Fibroblast of skin of left biceps (primary cell): ENCODE measurements around the gene CDH23.
A peak's percentile ranks its signal among the peaks of the same experiment; 100 is the strongest.

ENCODE experiments used
- DNase-seq, 2 experiments: peaks; one replicate each; pipeline ENCODE4 v3.0.0-alpha.2; 2013; ENCODE audit warnings: low read depth in 2 of 2

CDH23 gene

DNA sequence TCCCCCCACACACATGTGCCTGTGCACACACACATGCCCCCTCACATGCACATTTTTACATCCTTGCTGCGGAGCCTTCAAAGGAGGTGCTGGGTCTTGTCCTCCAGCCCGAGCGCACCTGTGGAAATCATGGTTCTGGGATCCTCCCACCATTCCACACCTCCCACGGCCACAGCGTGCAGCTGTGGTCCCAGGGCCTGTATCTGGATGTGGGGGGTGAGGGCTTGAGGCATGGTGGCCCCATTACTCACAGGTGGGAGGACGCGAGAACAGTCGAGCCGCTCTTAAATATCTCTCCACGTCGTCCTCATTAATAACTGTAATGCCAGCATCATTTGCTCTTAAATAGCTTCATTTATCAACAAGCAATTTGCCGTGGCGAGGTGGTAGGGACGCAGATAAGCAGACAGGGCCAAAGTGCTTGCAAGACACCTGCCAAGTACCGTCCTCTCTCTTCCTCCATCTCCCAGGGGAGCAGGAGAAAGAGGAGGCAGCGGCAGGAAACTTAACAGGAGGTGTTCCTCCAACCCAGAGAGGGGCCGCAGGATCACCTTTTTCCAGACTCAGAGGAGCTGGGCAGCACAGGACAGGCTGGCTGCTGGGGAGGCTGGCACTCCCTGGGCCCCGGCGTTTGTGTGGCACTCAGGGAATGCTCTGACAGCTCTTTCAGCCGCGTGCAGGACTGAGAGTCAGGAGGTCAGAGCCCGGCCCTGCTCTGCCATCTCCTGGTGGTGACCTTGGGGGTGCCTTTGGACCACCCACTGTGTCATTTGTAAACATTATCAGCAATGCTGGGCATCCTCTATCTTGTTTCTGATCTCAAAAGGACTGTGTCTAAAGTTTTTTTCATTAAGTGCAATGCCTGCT is 87.4 kb downstream of the CDH23 start:
- DNase-seq: no peak

DNA sequence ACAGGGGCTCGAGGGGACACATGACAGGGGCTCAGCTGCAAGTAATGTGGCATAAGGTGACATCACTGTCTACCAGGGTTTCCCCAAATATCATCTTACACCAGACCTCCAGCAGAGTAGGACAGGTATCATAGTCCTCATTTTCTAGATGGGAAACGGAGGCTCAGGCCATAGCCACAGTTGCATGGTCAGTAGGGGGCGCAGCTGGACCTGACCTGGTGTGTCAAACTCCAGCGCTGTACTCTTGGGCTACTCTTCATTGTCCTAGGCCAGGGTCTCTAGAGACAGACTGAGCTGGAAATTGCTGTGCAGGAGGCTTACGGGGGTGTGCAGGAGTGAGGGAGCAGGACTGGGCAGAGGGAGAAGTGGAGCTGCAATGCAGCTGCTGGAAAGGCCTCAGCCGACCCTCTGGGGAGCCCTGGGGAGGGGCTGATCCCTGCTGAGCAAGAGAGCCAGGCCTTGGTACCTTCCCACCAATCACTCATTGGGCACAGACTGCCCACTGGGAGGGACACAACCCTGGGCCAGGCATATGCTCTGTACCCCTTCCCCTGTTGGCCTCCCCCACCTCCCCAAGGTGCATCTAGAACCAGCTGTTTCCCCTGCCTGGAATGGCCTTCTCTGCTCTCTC is 89.9 kb downstream of the CDH23 start:
- peak in 1 of 2 experiments; percentile 0 for DNase-seq

DNA sequence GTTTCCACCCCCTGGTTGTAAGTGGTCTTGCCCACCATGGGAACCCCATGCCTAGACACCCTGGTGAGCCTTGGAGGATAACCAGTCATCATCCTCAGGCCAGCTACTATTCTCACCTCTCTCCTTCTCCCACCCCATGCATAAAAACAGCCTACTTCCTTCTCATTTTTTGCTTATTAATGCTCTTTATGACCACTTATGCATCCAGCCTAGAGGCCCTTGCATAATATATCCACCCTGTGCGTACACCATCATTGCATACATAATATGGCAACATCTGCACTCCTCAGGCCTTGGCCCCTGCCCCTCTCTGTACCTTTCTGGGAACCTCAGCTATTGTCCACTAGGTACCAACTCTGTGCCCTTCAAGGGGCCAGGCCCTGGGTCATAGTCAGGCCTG is 91.0 kb downstream of the CDH23 start:
- DNase-seq: no peak

DNA sequence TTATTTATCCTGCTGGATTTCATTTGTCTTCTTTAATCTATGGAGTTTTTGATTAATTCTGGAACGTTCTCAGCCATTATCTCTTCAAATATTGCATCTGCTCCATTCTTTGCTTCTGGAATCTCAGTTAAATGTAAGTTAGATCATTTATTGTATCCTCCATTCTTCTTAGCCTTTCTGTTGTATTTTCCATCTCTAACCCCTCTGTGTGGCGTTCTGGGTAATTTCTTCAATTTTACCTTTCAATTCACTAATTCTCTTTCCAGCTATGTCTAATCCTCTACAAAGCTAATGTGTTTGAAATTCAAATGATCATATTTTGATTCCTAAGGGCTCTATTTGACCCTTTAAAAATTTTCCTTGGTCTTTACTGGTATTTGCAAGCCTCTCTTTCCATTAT is 92.4 kb downstream of the CDH23 start:
- no peak for DNase-seq

DNA sequence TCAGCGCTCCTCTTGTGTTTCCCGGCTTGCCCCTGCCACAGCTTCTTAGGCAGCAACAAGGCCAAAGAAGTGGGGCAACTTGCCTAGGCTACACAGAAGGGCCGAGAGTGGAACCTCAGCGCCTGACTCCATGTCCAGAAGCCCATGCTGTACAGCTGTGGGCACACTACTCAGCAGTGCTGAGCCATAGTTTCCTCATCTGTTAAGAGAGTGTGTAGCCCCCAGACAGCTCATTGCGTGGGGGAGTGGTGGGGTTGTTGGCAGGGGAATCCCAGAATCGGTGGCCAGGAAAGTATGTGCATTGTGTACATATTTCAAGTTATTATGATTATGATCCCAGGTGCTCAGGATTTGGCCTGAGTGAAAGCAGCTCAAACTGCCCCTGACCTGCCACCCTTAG is 96.2 kb downstream of the CDH23 start:
- no peak for DNase-seq

DNA sequence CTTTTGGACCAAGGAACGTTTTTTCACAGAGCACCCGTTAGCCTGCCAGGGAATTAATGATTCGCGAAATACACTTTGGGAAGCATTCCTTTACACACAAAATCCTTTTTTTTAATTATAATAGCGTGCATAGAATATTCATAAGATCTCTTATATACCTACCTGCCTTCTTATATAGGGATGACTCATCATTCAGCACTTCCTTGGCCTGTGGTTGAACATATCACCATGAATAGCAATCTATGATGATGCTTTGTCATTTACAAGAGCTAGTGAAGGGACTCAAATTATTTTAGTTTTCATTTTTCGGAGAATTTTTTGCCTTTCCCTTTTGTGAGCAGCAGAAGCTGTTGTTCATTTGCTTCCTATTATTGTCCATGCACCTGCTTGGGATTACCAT is 97.0 kb downstream of the CDH23 start:
- DNase-seq: no peak

DNA sequence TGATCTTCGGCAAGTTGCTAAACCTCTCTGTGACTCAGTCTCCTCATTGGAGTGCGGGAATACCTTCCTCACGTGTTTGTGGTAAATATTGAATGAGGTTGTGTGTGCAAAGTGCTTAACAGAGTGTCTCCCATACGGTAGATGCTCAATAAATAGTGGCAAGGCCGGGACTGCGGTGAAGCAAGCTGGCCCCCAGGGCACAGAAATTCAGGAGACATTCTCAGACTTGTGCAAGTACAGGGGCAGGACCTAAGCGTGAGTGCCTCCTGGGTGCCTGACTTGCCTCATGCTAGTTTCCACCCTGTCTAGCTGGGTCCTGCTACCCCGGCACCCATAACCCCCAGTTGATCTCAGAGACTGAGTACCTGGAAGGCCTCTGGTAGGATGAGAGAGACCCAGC is 97.8 kb downstream of the CDH23 start:
- DNase-seq: no peak

DNA sequence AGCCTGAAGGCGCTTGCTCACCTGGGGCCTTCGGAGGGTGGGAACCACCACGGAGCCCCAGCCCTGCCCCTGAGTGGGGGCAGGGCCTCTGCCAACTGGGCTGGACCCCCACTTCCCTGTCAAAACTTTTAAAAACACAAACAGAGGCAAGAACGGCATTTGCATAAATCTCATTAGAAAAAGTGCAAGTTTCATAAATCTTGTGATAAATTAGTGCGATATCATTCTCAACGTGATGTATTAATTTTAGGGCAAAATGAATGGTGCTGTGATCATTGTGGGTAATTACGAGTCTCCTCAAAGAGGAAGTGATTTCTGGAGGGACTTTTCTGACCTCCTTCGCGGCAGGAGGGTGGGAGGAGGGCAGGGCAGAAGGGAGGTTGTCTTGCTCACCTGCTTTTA is 98.3 kb downstream of the CDH23 start:
- DNase-seq: no peak

DNA sequence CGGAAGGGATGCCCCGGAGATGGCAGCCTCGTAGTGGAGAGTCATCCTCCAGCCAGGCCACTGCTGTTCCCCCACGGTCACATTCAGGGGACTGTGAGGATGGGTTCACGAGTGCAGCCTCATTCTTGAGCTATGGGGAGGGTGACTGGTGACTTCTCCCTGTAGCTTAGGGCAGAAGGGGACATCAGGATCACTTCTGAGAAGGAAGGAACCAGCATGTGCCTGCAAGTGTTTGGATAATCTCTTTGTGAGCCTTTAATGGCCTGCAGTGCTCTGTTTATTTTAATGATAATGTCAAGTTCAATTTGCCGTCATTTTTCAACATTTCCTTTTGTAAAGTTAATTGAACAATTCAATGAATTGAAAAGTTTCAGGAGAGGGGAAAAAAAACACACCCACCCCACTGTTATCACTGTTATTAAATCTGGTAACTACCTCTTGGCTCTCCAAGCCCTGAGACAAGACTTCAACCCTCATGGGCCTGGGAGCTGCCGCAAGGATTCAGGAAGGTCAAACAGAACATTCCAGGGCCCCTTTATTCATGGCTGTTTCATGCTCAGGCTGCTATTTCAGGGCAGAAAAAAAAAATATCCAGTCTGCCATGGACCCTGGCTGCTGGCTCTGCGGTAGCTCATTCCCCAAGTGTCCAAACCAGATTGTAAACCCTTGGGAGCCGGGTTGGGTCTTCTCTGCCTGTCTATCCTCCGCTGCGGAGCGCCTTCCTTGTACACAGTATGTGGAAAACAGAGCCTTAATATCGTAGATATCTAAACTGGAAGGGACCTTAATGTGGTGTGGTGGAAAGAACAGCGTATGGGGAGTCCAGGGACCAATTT is 100.4 kb downstream of the CDH23 start:
- no peak for DNase-seq

DNA sequence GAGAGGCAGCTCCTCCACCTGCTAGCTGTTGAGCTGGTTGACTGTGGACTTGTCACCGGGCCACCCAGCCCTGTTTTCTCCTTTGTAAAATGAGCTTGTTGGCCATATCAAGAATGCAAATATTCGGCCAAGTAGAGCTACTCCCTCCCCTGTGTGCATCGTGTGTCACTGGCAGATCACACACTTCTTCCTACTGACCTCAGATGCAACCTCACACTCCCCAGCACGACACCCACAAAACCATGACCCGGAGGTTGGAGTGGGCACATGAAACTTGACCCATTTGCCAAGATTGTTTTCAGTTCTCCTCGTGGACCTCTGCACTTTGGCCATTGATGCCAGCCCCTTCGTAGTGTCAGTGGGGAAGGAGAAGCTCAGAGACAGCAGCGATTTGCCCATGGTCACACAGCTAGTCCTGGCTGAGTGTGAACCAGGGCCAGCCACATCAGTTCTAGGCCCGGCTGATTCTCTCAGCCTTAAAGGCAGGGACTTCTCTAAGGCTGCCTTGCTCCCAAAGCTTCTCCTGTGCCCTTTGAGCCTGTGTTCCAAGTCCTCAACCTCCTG is 101.1 kb downstream of the CDH23 start:
- DNase-seq: no peak

DNA sequence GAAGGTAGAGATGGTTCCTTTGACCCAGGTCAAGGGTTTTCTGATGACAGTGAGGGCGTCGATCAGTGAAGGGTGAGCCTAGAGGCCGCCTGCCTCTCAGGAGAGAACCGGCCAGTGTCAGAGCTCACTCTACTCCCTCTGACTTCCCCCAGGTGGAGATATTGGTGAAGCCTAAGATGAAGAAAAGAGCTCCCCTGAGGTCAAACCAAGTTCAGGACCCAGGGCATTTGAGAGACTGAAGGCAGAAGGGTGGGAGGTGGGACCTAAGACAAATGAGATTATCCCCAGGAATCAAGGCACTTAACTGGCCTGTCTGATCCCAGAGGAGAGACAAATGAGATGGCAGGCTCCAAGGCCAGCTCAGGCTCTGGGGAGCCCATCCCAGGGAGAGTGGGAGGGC is 104.7 kb downstream of the CDH23 start:
- no peak for DNase-seq

DNA sequence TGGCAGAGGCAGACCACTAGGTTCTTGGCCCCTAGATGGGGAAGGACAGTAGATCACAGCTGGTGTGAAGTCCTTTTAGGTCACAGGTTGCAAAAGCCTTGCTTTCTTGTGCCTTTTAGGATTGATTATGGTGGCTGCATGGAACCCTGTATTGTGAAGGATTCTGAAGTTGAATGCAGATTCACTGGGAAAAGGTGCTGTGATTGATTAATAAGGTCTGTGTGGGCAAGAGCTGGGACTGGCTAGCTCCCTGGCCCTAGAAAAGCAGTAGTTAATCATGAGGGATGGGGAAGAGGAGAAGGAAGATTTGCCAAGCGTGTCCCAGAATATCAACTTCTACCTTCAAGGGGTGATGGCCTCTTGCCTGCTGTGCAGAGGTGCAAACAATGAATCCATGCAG is 105.5 kb downstream of the CDH23 start:
- DNase-seq: no peak

DNA sequence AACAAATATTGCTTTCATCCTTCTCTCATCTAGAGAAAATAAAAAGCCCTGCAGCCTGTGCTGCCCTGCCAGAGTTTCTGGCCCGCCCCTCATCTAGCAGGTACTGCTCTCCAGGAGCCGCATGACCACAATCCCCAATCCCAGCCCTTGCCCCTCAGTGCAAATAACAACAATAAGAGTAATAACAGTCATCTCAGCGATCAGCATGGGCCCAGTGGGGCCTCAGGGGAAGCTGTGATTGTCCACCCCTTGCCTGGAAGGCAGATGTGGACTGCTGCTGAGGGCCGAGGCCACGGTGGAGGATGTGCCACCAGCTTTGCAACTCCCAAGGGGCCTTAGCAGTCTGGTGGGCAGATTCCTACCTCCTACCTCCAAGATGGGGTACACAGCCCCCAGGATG is 106.1 kb downstream of the CDH23 start:
- DNase-seq: no peak

DNA sequence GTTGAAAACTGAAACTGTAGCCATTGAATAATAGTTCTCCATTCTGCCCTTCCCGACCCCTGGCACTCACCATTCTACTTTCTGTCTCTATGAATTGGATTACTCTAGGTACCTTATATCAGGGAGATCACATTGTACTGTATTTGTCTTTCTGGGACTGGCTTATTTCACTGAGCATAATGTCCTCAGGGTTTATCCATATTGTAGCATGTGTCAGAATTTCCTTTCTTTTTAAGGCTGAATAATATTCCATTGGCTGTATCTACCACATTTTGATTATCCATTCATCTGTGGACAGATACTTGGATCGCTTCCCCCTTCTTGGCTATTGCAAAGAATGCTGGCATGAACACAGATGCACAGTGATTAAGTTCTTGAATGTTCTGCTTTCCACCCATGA is 107.4 kb downstream of the CDH23 start:
- DNase-seq: no peak

DNA sequence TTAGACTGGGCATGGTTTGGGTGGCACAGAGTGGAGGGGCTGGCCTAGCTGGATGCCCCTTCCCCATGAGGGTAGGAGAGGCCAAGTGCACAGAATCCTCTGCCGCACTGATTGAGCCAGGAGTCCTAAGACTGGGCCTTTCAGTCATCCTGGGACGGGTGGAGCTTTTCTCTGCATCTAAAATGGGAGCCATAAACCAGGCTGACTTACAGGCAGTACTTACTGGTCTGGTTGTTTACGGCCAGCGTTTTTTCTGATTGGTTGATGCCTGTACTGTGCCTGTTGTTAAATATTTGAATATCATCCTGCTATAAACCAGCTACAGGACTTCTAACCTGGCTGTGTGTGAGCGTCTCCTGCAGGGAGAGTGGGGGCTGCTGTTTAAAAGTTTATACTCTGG is 107.8 kb downstream of the CDH23 start:
- no peak for DNase-seq

DNA sequence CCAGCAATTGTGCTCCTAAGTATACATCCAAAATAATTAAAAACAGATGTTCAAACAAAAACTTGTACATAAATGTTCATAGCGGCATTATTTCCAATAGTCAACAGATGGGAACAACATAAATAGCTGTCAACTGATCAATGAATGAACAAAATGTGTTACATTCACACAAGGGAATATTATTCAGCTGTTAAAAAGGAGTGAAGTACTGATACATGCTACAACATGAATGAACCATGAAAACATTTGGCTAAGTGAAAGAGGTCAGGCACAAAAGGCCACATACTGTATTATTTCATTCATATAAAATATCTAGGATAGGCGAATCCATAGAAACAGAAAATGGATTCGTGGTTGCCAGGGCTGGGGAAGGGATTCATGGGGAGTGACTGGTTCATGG is 109.1 kb downstream of the CDH23 start:
- no peak for DNase-seq

DNA sequence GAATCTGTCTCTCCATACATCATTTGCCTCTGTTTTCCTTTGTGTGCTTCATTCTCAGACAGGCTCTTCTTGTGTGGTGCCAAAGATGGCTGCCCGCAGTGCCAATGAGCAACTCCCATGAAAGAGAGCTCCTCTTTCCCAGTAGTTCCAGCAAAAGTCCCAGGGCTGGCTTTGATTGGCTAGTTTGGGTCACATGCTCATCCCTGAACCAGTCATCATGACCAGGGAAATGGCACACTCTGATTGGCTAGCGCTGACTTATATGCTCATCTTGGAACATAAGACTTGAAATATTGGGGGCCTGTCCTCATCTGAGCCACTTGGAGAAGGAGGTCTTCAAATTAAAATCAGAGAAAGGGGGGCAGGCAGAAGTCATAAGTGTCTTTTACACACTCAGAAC is 112.7 kb downstream of the CDH23 start:
- no peak for DNase-seq

DNA sequence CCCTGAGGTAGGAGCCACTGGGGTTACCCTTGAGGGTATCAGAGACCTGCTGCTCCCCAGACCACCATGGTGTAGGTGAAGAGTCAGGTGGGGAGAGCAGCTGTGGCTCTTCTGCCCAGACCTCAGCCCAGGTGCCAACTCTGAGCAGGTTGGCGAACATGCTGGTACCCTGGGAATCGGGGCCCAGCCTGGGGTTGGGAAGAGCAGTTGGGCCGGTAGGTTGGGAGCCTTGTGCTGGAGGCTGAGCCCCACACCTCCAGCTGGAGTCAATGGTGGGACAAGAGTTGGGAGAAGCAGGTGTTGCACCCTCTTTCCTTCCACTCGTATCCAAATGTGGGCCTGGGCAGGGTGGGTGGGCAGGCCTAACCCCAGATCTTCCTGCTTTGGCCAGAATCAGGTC is 114.5 kb downstream of the CDH23 start:
- DNase-seq: no peak

DNA sequence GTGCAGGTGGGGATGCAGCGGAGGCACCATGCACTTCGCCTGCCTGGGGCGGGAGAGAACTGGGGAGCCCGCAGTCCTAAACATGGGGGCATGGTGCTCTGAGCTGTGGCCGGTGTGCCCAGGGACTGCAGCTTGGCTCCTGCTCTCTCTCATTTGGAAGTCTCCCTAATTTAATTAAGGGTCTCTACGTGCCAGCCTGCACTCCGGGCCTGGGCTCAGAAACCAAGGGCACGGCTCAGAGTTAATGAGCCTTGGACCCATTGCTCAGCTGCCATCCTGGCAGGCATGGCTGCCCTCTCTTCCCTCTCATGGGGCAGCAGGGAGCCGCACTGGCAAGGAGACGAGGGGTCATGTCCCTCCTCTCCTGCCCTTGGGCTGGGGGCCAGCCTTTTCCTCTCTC is 115.6 kb downstream of the CDH23 start:
- DNase-seq: no peak

DNA sequence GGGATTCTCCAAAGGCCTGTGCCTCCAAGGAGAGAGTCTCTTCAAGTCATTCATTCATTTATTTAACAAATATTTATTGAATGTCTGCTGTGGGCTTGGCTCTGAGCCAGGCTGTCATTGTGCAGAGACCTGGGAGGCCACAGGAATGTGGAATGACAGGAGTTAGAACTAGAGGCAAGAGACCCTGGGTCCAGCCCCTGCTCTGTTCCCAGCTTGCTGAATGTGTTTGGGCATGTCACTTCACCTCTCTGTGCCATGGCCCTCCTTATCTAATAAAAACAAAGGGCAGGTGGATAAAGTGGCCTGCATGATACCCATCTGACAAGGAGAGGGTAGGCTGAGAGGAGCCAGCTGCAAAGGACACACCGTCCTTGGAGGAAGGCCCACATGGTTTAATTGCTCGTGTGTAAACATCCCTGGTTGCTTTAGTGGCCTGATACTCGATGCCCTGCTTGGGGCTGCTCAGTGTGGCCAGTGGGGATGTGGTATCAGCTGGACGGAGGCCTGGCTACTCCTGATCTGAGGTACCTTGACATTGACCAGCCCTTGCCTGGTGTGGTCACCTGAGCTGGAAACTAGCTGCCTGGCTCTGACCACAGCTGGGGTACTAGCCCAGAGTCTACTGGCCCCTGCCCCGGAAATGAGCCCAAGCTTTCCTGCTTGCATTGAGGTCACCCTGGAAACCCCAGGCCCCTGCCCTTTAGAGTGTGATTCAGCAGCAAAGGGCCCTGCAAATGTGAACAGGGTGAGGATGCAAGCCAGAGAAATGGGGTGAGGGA is 116.2 kb downstream of the CDH23 start:
- no peak for DNase-seq

DNA sequence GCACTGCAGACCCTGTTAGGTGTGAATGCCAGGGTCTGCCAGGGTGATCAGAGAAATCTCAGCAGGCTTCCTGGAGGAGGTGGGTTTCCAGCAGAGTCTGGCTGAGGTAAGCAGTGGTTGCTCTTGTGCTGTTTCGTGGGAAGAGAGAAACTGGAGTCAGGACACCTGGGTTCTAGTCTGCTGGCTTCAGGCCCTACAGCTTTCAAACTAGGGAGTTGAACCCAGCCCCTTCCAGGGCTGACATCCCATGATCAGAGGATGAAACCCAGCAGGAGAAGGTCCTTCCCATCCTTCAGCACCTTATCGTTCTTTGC is 116.8 kb downstream of the CDH23 start:
- DNase-seq: no peak

DNA sequence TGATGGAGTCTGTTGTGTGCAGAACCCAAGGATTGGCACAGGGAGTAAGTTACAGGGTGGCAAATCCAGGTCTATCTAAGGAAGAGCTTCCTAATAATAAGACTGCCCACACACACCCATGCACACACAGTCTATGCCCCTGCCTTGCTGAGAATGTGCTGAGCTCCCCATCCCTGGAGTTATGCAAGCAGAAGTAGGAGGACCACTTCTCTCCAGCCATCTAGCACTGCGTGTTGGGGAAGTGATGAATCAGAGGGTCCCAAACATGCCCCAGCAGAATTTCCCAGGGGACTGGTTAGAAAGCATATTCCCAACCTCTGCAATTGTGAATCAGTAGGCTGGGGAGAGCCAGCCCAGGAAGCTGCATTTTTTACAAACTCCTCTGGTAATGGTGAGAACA is 117.2 kb downstream of the CDH23 start:
- DNase-seq: no peak
